Inflammatory macrophage treated with lipopolysaccharide for 4 hours (primary cell): ENCODE data around the gene NCS1.
A peak's percentile ranks its signal among the peaks of the same experiment; 100 is the strongest.

Experiments
- DNase-seq: peaks from one replicate; pipeline ENCODE4 v3.0.0-alpha.2; 2020

Gene NCS1

DNA sequence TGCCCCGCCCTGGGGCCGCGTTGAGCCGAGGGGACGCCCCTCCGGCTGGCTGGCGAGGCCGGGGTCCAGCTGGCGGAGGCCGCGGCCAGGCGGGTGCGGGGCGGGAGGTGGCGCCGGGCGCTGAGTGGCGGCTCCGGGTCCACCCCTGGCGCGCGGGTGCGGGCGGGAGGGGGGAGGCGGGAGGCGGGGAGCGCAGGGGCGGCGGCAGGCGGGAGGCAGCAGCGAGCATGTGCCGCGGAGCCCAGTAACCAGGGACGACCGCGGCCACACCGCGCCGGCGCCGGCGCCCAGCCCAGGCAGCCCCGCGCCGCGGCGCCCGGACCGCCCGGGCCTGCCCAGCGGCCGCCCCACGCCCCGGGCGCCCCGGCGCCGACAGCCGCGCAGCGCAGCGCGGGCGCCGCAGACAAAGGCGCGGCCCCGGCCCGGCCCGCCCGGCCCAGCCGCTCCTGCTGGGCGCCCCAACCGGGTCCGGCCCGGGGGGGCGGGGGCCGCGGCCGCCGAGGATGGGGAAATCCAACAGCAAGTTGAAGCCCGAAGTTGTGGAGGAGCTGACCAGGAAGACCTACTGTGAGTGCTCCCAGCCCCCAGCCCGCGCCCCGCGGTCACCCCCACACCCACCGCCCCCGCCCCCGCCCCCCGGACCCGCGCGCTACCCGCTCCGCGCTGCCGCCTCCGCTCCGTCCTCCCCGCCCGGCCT is at the start of gene NCS1:
TSS of gene NCS1 (plus strand) at position 244 of the 697 bp plus-strand sequence. CDS start at position 504, 260 bp downstream.
- peak; percentile 49 for DNase-seq

- DNase-seq, result no peak
These were observed 49.7 kb upstream of the NCS1 start for GRCh38 chr9:130122456-130122855.

- no peak for DNase-seq
These were observed 47.9 kb upstream of the NCS1 start for GRCh38 chr9:130124085-130124860.

DNA sequence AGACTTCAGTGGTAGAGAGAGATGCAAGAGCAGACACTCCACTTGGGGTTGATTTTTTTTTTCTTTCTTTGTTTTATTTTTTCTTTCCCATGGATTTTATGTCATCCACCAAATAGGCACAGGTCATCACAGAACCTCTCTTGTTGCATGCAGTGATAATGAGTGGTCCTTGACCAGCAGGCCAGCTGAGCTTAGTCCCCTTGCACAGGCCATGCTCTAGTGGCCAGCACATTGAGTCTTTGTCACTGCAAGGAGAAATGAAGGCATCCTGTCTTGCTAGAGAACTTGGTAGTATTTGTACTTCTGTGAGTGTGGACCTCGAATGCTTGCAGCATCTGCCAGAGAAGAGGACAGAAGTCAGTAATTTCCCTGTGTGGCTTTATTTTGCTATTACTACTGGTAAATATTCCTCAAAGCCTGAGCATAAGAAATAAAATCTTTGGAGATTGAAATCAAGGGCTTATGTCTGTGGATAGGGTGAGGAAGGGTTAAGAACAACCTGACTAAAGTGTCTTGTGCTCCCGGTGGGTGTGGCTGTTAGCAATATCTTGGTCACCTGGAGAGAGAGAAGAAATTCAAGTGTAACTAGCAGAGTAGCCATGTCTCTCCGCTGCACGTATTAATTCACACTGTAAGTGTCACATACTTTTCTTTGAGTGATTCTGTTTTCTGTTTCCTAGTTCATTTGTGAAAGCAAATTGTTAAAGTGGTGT is 45.3 kb upstream of the NCS1 start:
- DNase-seq, result no peak

- peak; percentile 62 for DNase-seq
These were observed 44.0 kb upstream of the NCS1 start for GRCh38 chr9:130128251-130128650.

DNA sequence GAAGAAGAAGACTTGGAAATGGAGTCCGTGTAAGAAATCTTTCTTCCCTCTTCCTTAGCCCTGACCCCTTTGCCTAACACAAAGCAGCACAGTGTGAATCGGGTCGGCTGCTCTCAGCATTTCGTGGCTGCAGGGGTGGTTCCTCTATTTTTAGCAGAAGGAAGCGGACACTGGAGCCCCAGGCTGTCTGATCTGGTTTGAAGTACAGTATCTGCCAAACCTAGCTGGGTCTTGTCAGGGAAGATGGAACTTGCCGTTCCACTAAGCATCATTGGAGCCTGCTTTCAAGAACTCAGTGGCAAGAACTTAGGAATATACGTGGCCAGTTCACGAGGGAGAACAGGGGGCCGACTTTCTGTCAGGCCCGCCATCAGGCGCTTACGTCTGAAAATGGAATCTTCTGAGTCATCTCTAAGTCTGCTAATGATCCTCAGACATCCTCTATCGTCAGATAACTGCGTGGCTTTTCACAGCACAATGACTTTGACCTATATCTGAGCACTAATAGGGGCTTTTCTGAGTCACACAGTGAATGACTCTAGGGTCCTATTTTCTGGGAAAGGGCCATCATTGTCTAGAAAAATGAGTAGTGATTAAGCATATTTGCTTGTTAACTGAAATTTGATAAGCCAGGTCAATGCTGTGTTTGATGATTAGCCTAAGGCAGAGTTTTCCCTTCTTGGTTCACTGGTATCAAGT is 43.3 kb upstream of the NCS1 start:
- DNase-seq, result peak; percentile 87

DNA sequence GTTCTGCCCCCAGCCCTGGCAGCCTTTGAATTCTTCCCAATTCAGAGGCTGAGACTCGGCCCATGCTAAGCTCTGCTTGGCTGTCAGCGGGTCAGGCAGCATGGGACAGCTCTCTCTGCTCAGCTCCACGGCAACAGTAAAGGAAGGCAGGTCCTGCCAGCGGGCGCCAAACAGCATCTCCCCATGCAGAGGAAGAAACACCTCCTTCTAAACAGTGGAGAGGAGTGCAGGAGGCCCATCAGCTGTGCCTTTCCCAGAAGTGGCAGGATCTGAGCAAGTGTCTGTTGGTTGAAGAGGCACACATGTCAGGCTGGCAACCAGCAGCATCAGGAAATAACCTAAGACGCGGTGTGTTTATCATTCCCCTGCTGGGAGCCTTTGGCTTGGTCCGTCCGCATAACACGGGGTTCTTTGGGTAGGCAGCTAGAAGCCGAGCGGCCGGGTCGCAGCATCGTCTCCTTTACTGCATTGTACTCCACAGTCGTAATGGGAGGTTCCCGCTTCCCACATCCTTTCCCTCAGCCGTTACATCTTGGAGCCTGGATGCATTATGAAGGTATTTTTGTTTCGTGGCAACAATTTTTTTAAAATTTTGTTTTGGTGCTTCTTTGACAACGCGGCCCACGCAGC is 42.7 kb upstream of the NCS1 start:
- DNase-seq, result no peak

- DNase-seq, result peak; percentile 46
These were observed 39.5 kb upstream of the NCS1 start for GRCh38 chr9:130132746-130133145.

- DNase-seq, result no peak
These were observed 35.0 kb upstream of the NCS1 start for GRCh38 chr9:130137081-130137640.

- DNase-seq, result no peak
These were observed 34.5 kb upstream of the NCS1 start for GRCh38 chr9:130137641-130138081.

DNA sequence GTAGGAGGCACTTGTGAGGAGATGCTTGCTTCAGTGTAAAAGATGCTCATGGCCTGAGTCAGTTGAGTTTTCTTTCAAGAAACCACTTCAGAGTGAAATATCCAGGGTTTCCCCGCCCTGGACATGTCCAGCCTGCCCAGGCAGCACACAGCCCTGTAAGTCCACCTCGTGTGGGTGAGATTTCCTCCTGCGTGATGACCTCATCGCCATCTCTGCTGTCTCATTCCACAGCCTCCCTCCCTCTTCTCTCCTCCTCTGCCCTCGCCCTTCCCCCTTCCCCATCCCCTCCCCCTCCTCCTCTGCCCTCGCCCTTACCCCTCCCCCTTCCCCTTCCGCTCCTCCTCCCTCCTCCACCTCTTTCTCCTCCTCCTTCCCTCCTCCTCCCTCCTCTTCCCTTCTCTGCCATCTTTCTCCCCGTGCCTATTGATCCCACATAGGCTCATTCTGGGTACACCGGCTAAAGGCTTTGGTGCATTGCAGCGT is 34.0 kb upstream of the NCS1 start:
- peak; percentile 93 for DNase-seq

- no peak for DNase-seq
These were observed 33.4 kb upstream of the NCS1 start for GRCh38 chr9:130138791-130139190.

- DNase-seq, result no peak
These were observed 33.0 kb upstream of the NCS1 start for GRCh38 chr9:130139251-130139650.

GRCh38 chr9:130140706-130141105 is 31.5 kb upstream of the NCS1 start:
- peak; percentile 80 for DNase-seq

DNA sequence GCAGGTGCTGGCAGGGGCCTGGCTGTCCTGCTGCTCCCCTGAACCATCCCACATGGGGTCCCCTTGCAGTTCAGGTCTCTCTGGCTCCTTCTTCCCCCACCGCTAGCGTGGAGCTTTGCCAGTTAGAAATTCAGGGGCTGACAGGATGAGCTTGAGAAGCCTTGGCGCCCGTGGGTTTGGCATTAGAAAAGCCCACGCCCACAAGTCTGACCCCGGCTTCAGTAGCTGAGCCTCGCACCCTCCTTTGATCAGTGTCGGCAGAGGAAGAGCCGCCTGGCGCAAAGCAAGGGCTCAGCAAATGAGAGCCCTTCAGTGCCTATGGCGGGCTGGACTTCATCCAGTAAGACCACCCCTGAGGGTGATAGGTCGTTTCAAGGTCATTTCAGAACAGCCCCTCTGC is 30.1 kb upstream of the NCS1 start:
- no peak for DNase-seq

DNA sequence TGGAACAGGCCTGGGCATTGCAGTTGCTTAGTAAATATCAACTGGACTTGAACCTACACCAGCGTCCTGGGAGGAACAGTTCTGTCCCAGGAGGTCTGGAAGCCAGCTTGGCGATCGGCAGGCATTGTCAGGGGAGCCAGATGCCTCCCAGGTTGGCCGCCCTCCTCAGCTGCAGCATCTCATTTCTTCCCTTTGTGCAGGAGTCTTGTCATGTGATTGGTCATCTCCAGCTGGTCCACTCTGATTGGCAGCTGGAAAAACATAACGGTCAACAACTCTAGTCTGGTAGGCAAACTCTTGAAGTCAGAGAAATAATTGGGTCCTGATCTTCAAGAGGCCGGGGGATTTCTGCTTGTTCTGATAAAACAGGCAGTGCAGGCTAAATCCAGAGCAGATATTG is 29.6 kb upstream of the NCS1 start:
- no peak for DNase-seq

DNA sequence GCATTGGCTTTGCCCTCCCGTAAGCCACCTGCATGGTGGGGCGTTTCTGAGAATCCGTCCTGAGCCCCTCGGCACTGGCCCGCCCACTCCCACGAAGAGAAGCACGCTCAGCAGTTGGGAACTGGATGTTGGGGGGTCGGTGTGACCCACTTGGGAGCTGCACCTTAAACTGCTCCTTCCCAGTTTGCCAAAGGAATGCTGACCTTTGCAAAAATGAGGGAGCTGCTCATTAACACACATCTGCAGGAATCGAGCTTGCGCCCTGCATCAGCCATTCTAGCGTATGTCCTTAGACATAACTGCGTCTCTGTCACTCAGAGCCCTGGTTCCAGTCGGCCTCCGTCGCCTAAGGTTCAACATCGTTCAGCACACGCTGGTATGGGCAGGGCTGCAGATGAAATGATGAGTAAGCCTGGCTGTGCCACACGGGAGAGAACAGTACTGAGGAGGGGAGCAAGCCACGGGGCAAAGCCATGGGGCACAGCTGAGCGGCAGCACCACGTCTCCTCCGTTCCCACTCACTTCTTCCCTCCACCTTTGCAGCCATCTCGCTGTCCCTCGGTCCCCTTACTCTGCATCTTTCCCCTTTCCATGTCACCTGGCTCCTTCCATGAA is 28.8 kb upstream of the NCS1 start:
- no peak for DNase-seq

- no peak for DNase-seq
These were observed 28.2 kb upstream of the NCS1 start for GRCh38 chr9:130143958-130144366.

DNA sequence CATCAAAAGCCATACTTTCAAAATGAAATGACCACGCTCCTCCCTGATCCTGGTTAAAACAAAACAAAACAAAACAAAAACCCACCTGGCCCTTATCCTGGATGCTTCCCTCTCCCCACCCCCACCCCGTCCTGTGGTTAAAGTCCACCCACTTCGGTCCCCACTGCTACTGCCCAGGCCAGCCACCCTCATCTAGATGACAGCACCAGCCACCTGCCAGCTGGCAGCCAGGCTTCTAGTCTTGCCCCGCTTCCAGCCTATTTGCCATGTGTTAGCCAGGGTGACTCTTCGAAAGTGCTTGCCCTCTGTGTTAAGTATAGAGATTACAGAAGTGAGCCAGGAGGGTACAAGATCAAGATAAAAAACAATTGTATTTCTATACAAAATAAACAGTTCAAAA is 27.5 kb upstream of the NCS1 start:
- no peak for DNase-seq

- DNase-seq, result no peak
These were observed 26.5 kb upstream of the NCS1 start for GRCh38 chr9:130145658-130146057.

DNA sequence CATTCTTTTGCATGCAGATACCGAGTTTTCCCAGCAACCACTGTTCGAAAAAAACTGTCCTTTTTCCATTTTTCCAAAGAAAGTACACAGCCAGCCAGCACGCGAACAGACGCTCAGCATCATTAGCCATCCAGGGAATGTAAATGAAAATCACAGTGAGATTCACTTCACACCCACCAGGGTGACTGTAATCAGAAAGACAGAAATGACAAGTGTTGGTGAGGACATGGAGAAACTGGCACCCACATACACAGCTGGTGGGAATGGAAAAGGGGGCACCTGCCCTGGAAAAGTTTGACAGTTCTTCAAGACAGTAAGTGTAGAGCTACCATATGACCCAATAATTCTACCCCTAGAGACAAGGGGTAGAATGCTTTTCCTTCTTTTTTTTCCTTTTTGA is 25.0 kb upstream of the NCS1 start:
- DNase-seq, result no peak

- no peak for DNase-seq
These were observed 24.3 kb upstream of the NCS1 start for GRCh38 chr9:130147910-130148309.
